Spleen (tissue), 7 donors: ENCODE data around the gene SLC16A8.

Experiments
- CTCF ChIP-seq, 11 experiments: fragments of 200-600 bp in 7 of 11; fragments of 450-650 bp in 4 of 11; sonication (generic) in 4 of 11; IDR thresholded peaks in 8 of 11; conservative IDR thresholded peaks in 3 of 11; 1 replicate in 7 of 11; 2 replicates in 4 of 11; pipeline versions ENCODE4 v1.4.0 to v1.8.0; 2016 to 2021; ENCODE audit warnings: antibody characterized with exemption in 11 of 11, inconsistent platforms in 4 of 11, mild to moderate bottlenecking in 1 of 11
- POLR2A ChIP-seq, 3 donors: fragments of 450-650 bp; IDR thresholded peaks; one replicate each; pipeline ENCODE4 v1.5.1; 2017; ENCODE audit warnings: antibody characterized with exemption in 3 of 3, mild to moderate bottlenecking in 1 of 3
- POLR2AphosphoS5 ChIP-seq, 3 donors: sonication (generic); formaldehyde crosslinking; IDR thresholded peaks; one replicate each; pipeline ENCODE4 v1.5.1; 2017; ENCODE audit warnings: antibody characterized with exemption in 3 of 3
- donor health status: DM: no; HTN: no; CAD: no; lungs with moderate emphysema.
- donor health status: DM: no; HTN: no; CAD: no.
- donor health status: DM: no; HTN: no; CAD: no.

GRCh38 chr22:38110863-38111852 is 27.2 kb upstream of the SLC16A8 start:
- no peak for TF ChIP-seq CTCF (IDR thresholded peaks at IDR 0.05 in 8 of 11, conservative IDR thresholded peaks at IDR 0.05 in 3 of 11)
- no peak for TF ChIP-seq POLR2A (IDR thresholded peaks at IDR 0.05)
- no peak for TF ChIP-seq POLR2AphosphoS5 (IDR thresholded peaks at IDR 0.05)
